Measurements from ENCODE around the gene UQCC2. TPM values are rescaled to one million over a fixed set of nuclear protein-coding genes. Genes with fewer than 3 reads are reported as not detected.

The UQCC2 gene
- total and polyA plus RNA-seq, 2 experiments from 2014 or later, result 31.7 to 138 TPM

DNA sequence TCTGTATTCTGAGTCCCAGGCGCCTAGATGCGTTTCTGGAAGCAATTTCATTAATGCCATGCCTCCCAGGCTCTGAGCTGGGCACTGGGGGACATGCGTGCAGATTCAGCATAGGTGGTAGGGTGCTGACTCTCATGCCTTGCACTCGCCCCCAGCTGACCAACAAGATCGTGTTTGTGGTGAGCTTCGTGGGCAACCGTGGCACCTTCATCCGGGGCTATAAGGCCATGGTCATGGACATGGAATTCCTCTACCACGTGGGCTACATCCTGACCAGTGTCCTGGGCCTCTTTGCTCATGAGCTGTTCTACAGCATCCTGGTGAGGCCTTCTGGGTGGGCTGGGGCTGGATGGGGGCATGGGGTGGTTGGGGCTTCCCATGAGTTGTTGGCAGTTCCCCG lies 21.6 kb downstream of the UQCC2 start:
- peaks cover 24% of the 10 kb centered on the region for H3K4me1 ChIP-seq (ENCODE audit: insufficient read depth)
- no peaks in the 10 kb centered on the region for H3K27me3 ChIP-seq (replicated peaks; ENCODE audit: insufficient read depth)
- DNase-seq, result peak; percentile 11
- no peak overlapping the region for H3K9ac ChIP-seq
- no peaks in the 10 kb centered on the region for H3K79me2 ChIP-seq (ENCODE audit: insufficient read depth)
- WGBS, 2 experiments (ENCODE audit: low coverage in 1 of 2, low lambda C conversion rate in 2 of 2, missing lambda C conversion rate in 2 of 2), result 83 to 89% methylated on average over 10 of the region's 10 CpGs
- no peaks in the 10 kb centered on the region for H3K9me3 ChIP-seq (ENCODE audit: low read depth)
- H2AFZ ChIP-seq, result no peak overlapping the region
- no peak overlapping the region for H3K4me2 ChIP-seq (ENCODE audit: unreplicated experiment)
- no peaks in the 10 kb centered on the region; the same call in 1 of the 2 replicates for H3K36me3 ChIP-seq (ENCODE audit: low read depth)
- H3K9me2 ChIP-seq (ENCODE audit: insufficient read depth), result no peaks in the 10 kb centered on the region
- H4K20me1 ChIP-seq (ENCODE audit: insufficient read depth), result no peaks in the 10 kb centered on the region
- no peak overlapping the region for H3K4me3 ChIP-seq
- in situ Hi-C loops (cut with MboI), result no loop called here
- no peak overlapping the region for H3K27ac ChIP-seq
- TF ChIP-seq EZH2phosphoT487 (IDR thresholded peaks at IDR 0.05; ENCODE audit: insufficient read depth, low read depth) (no peak), EZH2 (IDR thresholded peaks at IDR 0.05; ENCODE audit: insufficient read depth, poor library complexity, severe bottlenecking) (no peak)
- peaks cover 14% of the 10 kb centered on the region for H3F3A ChIP-seq (ENCODE audit: insufficient read depth)

- Histone ChIP-seq H3K9me2 (ENCODE audit: insufficient read depth) (no peaks in the 10 kb centered on the region), H3K9me3 (ENCODE audit: low read depth) (no peaks in the 10 kb centered on the region), H3K4me2 (ENCODE audit: unreplicated experiment) (no peak overlapping the region), H3K4me1 (ENCODE audit: insufficient read depth) (peaks cover 16% of the 10 kb centered on the region), H3K27ac (no peak overlapping the region), H3K27me3 (replicated peaks; ENCODE audit: insufficient read depth) (no peaks in the 10 kb centered on the region), H4K20me1 (ENCODE audit: insufficient read depth) (no peaks in the 10 kb centered on the region), H3K79me2 (ENCODE audit: insufficient read depth) (no peaks in the 10 kb centered on the region), H2AFZ (no peak overlapping the region), H3K9ac (no peak overlapping the region), H3K36me3 (ENCODE audit: low read depth) (no peaks in the 10 kb centered on the region; the same call in 1 of the 2 replicates), H3K4me3 (no peak overlapping the region), H3F3A (ENCODE audit: insufficient read depth) (peaks cover 11% of the 10 kb centered on the region; the same call in 1 of the 2 replicates)
- 95 to 99% methylated on average over 11 to 12 of the region's 12 CpGs for WGBS, 2 experiments (ENCODE audit: low coverage in 1 of 2, low lambda C conversion rate in 2 of 2, missing lambda C conversion rate in 2 of 2)
- in situ Hi-C loops (cut with MboI), result no loop called here
- no peak for DNase-seq
- TF ChIP-seq EZH2phosphoT487 (IDR thresholded peaks at IDR 0.05; ENCODE audit: insufficient read depth, low read depth), result no peak
- TF ChIP-seq EZH2 (IDR thresholded peaks at IDR 0.05; ENCODE audit: insufficient read depth, poor library complexity, severe bottlenecking), result no peak
These were observed 22.4 kb downstream of the UQCC2 start for GRCh38 chr6:33689148-33689494.

GRCh38 chr6:33688451-33689147 lies 22.9 kb downstream of the UQCC2 start:
- 0 out of 2 replicates have a peak, but pooled peaks cover 6% of the 10 kb centered on the region for H3F3A ChIP-seq (ENCODE audit: insufficient read depth)
- no peak for DNase-seq
- H3K4me3 ChIP-seq, result no peak overlapping the region
- H4K20me1 ChIP-seq (ENCODE audit: insufficient read depth), result no peaks in the 10 kb centered on the region
- no peaks in the 10 kb centered on the region; the same call in 1 of the 2 replicates for H3K36me3 ChIP-seq (ENCODE audit: low read depth)
- TF ChIP-seq EZH2phosphoT487 (IDR thresholded peaks at IDR 0.05; ENCODE audit: insufficient read depth, low read depth), result no peak
- TF ChIP-seq EZH2 (IDR thresholded peaks at IDR 0.05; ENCODE audit: insufficient read depth, poor library complexity, severe bottlenecking), result no peak
- peaks cover 11% of the 10 kb centered on the region for H3K4me1 ChIP-seq (ENCODE audit: insufficient read depth)
- H3K79me2 ChIP-seq (ENCODE audit: insufficient read depth), result no peaks in the 10 kb centered on the region
- in situ Hi-C loops (cut with MboI), result no loop called here
- H3K9me2 ChIP-seq (ENCODE audit: insufficient read depth), result no peaks in the 10 kb centered on the region
- no peaks in the 10 kb centered on the region for H3K27me3 ChIP-seq (replicated peaks; ENCODE audit: insufficient read depth)
- no peak overlapping the region for H3K27ac ChIP-seq
- no peak overlapping the region for H3K9ac ChIP-seq
- no peaks in the 10 kb centered on the region for H3K9me3 ChIP-seq (ENCODE audit: low read depth)
- WGBS, 2 experiments (ENCODE audit: low coverage in 1 of 2, low lambda C conversion rate in 2 of 2, missing lambda C conversion rate in 2 of 2), result 96% methylated on average over 25 of the region's 25 CpGs
- H3K4me2 ChIP-seq (ENCODE audit: unreplicated experiment), result no peak overlapping the region
- H2AFZ ChIP-seq, result no peak overlapping the region

- Histone ChIP-seq H3K4me1 (ENCODE audit: insufficient read depth) (peaks cover 11% of the 10 kb centered on the region), H3K4me2 (ENCODE audit: unreplicated experiment) (no peak overlapping the region), H2AFZ (no peak overlapping the region), H3K9me3 (ENCODE audit: low read depth) (no peaks in the 10 kb centered on the region), H3K27ac (no peak overlapping the region), H3F3A (ENCODE audit: insufficient read depth) (no peaks in the 10 kb centered on the region), H3K36me3 (ENCODE audit: low read depth) (no peaks in the 10 kb centered on the region; the same call in 1 of the 2 replicates), H3K9ac (no peak overlapping the region), H4K20me1 (ENCODE audit: insufficient read depth) (no peaks in the 10 kb centered on the region), H3K79me2 (ENCODE audit: insufficient read depth) (no peaks in the 10 kb centered on the region), H3K9me2 (ENCODE audit: insufficient read depth) (no peaks in the 10 kb centered on the region), H3K27me3 (replicated peaks; ENCODE audit: insufficient read depth) (no peaks in the 10 kb centered on the region), H3K4me3 (no peak overlapping the region)
- DNase-seq, result no peak
- TF ChIP-seq EZH2phosphoT487 (IDR thresholded peaks at IDR 0.05; ENCODE audit: insufficient read depth, low read depth) (no peak), EZH2 (IDR thresholded peaks at IDR 0.05; ENCODE audit: insufficient read depth, poor library complexity, severe bottlenecking) (no peak)
- WGBS, 2 experiments (ENCODE audit: low coverage in 1 of 2, low lambda C conversion rate in 2 of 2, missing lambda C conversion rate in 2 of 2), result 97% methylated on average over 20 of the region's 20 CpGs
- in situ Hi-C loops (cut with MboI), result no loop called here
These were observed 23.5 kb downstream of the UQCC2 start for GRCh38 chr6:33688006-33688405.

Data from GM23248 (cell line).